Measurements from ENCODE around the gene RCCD1.

RCCD1 gene

GRCh38 chr15:90945091-90945490 lies 9.6 kb upstream of the RCCD1 start:
- no peak for DNase-seq

- no peak for DNase-seq
These were observed 8.1 kb upstream of the RCCD1 start for GRCh38 chr15:90946538-90946937.

DNA sequence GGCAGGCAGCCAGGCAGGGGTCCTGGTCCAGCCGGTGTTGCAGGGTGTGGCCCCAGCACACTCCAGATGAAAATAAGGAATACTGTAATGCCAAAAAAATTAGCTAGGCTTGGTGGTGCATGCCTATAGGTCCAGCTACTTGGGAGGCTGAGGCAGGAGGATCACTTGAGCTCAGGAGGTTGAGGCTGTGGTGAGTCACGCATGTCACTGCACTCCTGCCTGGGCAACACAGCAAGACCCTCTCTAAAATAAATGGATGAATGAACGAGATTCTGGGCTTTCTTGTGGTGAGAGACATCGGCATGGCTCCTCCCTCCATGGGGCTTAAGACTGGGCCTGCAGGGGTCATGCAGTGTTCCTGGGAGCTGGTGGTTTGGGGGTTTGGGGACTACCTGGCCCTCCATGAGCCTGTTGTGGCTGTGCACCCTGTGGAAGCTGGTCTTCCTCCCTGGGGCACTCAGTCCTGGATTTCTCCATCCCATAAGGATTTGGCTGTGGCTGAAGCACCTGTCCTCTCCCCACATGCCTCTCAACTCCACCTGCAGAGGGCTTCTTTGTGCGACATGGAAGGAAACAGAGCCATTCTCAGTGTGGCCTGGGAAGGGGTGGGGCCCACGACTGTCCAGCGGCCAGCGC lies 7.6 kb upstream of the RCCD1 start:
- DNase-seq = no peak

DNA sequence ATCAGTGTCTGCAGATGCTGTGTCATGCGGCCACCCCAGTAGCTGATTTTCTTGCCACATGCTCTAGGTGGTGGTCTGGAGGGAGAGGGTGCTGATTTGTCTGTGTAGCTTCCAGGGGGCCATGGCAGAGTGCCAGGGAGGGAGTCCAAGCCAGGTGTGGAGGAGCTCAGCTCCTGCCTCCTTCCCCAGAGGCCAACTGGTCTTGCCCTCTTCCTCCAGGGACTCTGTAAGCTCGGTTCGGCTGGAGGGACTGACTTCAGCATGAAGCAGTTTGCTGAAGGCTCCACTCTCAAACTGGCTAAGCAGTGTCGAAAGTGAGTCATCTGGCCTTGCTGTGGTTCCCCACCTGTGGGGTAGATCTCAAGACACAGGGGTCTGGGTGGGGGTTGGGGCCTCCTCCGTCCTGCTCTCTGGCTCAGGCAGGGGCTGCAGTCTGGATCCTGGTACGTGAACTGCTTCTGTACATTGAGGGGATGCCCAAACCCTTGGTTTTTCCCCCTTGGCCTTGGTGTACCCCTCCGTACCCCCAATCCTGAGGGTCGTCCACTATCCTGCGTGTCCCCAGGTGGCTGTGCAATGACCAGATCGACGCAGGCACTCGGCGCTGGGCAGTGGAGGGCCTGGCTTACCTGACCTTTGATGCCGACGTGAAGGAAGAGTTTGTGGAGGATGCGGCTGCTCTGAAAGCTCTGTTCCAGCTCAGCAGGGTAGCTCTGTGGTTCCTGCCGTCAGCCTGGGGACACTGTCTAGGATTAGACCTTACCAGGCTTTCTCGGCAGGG lies 6.9 kb upstream of the RCCD1 start:
- DNase-seq = no peak

- no peak for DNase-seq
These were observed 6.2 kb upstream of the RCCD1 start for GRCh38 chr15:90948506-90948905.

- DNase-seq = no peak
These were observed 4.6 kb upstream of the RCCD1 start for GRCh38 chr15:90949979-90950675.

DNA sequence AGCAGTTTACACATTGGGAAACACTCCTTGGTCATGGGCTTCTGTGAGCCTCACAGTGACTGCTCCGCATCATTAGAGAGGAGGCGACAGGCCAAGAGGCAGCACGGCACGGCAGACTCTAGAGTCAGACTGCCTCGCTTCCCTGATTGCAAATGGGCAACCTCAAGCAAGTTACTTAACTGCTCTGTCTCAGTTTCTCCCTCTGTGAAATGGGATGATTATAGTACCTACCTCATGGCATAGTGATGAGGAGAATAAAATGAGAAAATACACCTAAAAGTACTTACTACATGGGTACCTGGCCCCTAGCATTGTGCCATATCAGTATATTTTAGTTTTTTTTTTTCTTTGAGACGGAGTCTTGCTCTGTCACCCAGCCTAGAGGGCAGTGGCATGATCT lies 4.0 kb upstream of the RCCD1 start:
- DNase-seq = no peak

GRCh38 chr15:90952901-90953677 lies 1.6 kb upstream of the RCCD1 start:
- DNase-seq = no peak

GRCh38 chr15:90953947-90954711 lies 555 bp upstream of the RCCD1 start:
- no peak for DNase-seq

GRCh38 chr15:90955624-90956273 lies 1.1 kb downstream of the RCCD1 start:
- no peak for DNase-seq

DNA sequence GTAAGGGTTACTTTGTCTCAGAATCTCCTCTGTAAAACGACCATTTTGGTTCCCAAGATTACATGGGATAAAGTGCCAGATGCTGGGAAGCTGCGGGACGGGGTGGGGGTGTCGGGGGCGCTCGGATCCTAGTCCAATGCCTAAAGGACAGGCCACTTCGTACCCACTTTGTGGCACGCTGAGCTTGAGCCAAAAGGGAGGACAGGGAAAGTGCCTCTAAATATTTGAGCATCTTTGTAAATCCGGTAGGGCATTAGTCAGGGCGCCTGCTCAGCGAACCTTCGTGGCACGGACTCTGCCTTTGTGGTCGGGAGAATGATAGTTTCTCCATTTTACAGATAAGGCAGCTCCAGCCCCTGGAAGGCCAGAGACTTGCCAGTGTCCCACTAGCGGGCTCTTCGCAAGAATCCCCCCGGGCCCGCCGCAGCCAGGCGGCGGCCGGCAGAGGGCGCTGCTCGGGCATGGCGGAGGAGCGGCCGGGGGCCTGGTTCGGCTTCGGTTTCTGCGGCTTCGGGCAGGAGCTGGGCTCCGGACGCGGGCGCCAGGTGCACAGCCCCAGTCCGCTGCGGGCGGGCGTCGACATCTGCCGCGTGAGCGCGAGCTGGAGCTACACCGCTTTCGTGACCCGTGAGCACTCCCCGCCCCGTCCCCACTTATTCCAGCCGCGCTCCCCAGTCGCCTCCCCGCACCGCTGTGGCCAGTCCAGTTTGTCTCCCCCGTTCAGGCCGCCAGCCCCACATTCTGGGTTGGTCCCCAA lies 1.8 kb downstream of the RCCD1 start:
- DNase-seq = peak; percentile 75

DNA sequence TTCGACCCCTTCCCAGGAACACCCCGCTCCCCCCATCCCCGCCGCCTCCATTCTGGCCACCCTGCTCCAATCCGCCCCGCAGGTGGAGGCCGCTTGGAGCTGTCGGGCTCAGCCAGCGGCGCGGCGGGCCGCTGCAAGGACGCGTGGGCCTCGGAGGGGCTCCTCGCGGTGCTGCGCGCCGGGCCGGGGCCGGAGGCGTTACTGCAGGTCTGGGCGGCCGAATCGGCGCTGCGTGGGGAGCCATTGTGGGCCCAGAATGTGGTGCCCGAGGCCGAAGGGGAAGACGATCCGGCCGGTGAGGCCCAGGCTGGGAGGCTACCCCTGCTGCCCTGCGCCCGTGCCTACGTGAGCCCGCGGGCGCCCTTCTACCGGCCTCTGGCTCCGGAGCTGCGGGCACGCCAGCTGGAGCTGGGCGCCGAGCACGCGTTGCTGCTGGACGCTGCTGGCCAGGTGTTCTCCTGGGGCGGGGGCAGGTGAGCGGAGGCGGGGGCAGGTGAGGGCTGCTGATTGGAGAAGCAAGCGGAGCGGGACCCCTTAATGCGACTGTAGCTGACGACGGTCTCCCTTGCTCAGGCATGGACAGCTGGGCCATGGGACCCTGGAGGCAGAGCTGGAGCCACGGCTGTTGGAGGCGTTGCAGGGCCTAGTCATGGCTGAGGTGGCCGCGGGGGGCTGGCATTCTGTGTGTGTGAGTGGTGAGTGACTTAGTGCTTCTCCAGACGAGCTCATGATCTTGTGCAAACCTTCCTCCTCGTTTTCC lies 2.5 kb downstream of the RCCD1 start:
- peak; percentile 41 for DNase-seq

- DNase-seq = no peak
These were observed 3.1 kb downstream of the RCCD1 start for GRCh38 chr15:90957791-90958190.

DNA sequence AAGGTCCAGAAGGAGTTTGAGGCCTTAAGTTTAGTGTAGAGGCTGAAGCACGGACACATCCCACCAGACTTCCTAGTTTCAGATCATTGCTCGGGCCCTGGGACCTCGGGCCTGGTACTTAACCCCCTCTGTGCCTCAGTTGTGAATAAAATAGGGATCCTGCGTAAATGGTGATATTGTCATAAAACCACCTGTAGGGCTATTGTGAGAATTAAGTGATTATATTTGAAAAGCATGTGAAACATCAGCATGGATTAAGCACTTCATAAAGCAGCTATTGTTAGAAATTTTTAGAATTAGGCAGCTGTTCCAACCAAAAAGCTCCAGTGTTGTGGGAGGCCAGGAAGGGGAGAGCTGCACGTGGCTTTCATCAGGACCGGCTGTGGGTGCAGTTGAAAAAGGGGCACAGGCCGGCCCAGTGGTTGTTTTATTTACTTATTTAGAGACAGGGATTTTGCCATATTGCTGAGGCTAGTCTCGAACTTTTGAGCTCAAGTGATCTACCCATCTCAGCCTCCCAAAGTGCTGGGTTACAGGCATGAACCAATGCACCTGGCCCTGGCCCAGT lies 4.4 kb downstream of the RCCD1 start:
- no peak for DNase-seq

DNA sequence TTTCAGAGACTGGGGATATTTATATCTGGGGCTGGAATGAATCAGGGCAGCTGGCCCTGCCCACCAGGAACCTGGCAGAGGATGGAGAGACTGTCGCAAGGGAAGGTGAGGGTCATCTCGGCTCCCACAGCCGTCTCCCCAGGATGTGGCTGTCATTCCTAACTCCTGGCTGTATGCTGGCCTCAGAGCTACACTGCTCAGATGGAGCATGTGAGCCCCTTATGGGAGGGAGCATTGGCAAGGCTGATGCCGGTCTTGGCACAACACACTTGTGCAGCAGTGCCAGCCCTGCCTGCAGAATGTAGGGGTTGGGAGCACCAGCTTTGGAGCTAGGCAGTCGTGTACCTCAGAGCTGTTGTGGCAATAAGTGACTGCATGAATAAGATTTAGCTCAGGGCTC lies 5.2 kb downstream of the RCCD1 start:
- peak; percentile 42 for DNase-seq

DNA sequence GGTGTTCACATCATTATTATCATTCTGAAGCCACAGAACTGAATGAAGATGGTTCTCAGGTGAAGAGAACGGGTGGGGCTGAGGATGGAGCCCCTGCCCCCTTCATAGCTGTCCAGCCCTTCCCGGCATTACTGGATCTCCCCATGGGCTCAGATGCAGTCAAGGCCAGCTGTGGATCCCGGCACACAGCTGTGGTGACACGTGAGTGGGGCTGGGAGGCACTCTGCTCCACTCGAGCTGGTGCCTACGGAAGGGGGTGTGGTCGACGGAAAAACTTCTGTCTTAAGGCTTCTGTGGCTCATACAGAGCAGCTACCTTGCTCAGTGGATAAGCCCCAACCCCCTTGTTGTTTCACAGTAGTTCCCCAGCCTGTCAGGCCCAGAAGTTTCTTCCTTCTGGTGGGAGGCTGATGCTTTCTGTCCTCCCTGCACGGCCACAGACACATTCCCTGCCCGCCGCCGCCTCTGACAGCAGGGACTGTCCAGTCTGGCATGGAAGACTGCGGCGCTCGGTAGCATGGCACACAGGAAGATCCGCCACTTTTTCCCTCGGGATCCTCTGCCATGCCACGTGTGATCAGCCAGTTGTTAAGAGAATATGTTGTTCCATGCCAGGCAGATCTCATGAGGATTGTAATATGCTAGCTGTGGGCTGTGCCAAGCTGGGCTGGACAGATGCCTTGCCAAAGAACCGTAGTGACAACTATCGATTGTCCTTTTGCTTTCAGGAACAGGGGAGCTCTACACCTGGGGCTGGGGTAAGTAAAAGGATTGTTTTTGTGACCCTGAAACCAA lies 5.8 kb downstream of the RCCD1 start:
- no peak for DNase-seq

- no peak for DNase-seq
These were observed 7.3 kb downstream of the RCCD1 start for GRCh38 chr15:90962021-90962420.

- no peak for DNase-seq
These were observed 11.6 kb downstream of the RCCD1 start for GRCh38 chr15:90966262-90966661.

GRCh38 chr15:90967206-90967605 lies 12.5 kb downstream of the RCCD1 start:
- DNase-seq = no peak

Measured in fibroblast of skin of scalp (primary cell).